Astrocyte (in vitro differentiated cells and primary cell): ENCODE results near the gene EYA2. TPM values are rescaled to one million over a fixed set of nuclear protein-coding genes. Genes with fewer than 3 reads are reported as not detected.

Experiments used
- DNase-seq: peaks from one replicate; pipeline ENCODE4 v3.0.0-alpha.2; 2010; ENCODE audit warnings: low read depth
- FAIRE-seq: peaks from 2 replicates; lab custom pipeline; 2011; peaks lifted over from hg19 to GRCh38; lab: Jason Lieb, UNC
- H2AFZ ChIP-seq: 2 replicates; pipeline ENCODE4 v1.6.0; 2012; ENCODE audit warnings: low read depth, low read length, inconsistent platforms
- H3K27ac ChIP-seq: 2 replicates; pipeline ENCODE4 v1.5.1; 2011; ENCODE audit warnings: low read depth, low read length, inconsistent platforms
- H3K27me3 ChIP-seq: 2 replicates; pipeline ENCODE4 v1.6.0; 2011; ENCODE audit warnings: low read length, inconsistent platforms; ENCODE audit not compliant: insufficient read depth
- H3K36me3 ChIP-seq: 2 replicates; pipeline ENCODE4 v1.5.1; 2011; ENCODE audit warnings: low read length, inconsistent platforms; ENCODE audit not compliant: insufficient read depth
- H3K4me1 ChIP-seq: 2 replicates; pipeline ENCODE4 v1.5.1; 2011; ENCODE audit warnings: low read length, inconsistent platforms; ENCODE audit not compliant: insufficient read depth
- H3K4me2 ChIP-seq: 2 replicates; pipeline ENCODE4 v1.6.0; 2012; ENCODE audit warnings: low read length, inconsistent platforms
- H3K4me3 ChIP-seq: 2 replicates; pipeline ENCODE4 v1.5.1; 2011; ENCODE audit warnings: low read depth, mild to moderate bottlenecking, low read length, inconsistent platforms; ENCODE audit not compliant: insufficient read depth
- H3K79me2 ChIP-seq: 2 replicates; pipeline ENCODE4 v1.6.0; 2012; ENCODE audit warnings: mild to moderate bottlenecking, low read length, inconsistent platforms; ENCODE audit not compliant: insufficient read depth
- H3K9ac ChIP-seq: 2 replicates; pipeline ENCODE4 v1.6.0; 2012; ENCODE audit warnings: mild to moderate bottlenecking, low read length, inconsistent platforms
- H3K9me3 ChIP-seq: 2 replicates; pipeline ENCODE4 v1.5.1; 2012; ENCODE audit warnings: low read depth, mild to moderate bottlenecking, low read length, inconsistent platforms; ENCODE audit not compliant: insufficient read depth
- H4K20me1 ChIP-seq: 2 replicates; pipeline ENCODE4 v1.6.0; 2012; ENCODE audit warnings: low read length, inconsistent platforms; ENCODE audit not compliant: insufficient read depth
- H3K27ac Mint-ChIP-seq: one replicate; pipeline ENCODE4 v1.8.0; 2021; ENCODE audit warnings: mild to moderate bottlenecking, mixed read lengths; ENCODE audit not compliant: unreplicated experiment
- H3K27me3 Mint-ChIP-seq: one replicate; pipeline ENCODE4 v1.8.0; 2021; ENCODE audit warnings: low read depth, mixed read lengths; ENCODE audit not compliant: unreplicated experiment
- H3K36me3 Mint-ChIP-seq: one replicate; pipeline ENCODE4 v1.8.0; 2021; ENCODE audit warnings: low read depth, mixed read lengths; ENCODE audit not compliant: unreplicated experiment
- H3K4me1 Mint-ChIP-seq: one replicate; pipeline ENCODE4 v1.8.0; 2021; ENCODE audit warnings: low read depth, mixed read lengths; ENCODE audit not compliant: unreplicated experiment
- H3K4me3 Mint-ChIP-seq: one replicate; pipeline ENCODE4 v1.8.0; 2021; ENCODE audit warnings: mild to moderate bottlenecking, moderate library complexity, mixed read lengths; ENCODE audit not compliant: unreplicated experiment
- H3K9me3 Mint-ChIP-seq: one replicate; pipeline ENCODE4 v1.8.0; 2021; ENCODE audit warnings: mild to moderate bottlenecking, mixed read lengths; ENCODE audit not compliant: unreplicated experiment
- CTCF ChIP-seq: IDR thresholded peaks from 2 replicates; pipeline ENCODE4 v1.5.1; 2011; ENCODE audit warnings: low read depth, mild to moderate bottlenecking, inconsistent platforms, low read length, moderate library complexity; ENCODE audit not compliant: insufficient read depth
- EZH2 ChIP-seq: IDR thresholded peaks from 2 replicates; pipeline ENCODE4 v1.6.1; 2012; ENCODE audit warnings: mild to moderate bottlenecking, low read length, inconsistent platforms; ENCODE audit not compliant: insufficient read depth
- total RNA-seq: library from RNA; stranded (reverse); gene quantifications from 2 replicates; pipeline ENCODE4 v1.2.1, GENCODE V29; 2021

The EYA2 gene
- total RNA-seq, 1 donor from 2014 or later, result 1.5 TPM

DNA sequence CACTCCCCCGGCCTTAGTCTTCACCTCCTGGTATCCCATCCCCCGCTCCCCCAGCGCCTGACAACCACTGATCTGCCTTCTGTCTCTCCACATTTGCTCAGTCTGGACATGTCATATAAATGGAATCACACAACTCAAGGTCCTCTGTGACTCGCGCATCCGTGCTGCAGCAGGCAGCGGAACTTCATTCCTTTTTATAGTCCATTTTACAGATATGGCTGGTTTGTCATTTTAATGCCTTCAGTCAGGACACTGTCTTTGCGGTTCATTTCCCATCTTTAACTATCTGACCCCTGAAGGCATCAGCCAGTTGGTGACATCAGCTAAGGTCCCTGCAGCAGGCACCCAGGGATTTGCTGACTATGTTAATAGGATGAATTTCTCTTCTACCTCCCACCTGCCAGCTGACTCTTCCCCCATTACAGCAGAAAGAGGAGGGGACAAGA is 336.2 kb downstream of the EYA2 start:
- peaks cover 17% of the 10 kb centered on the region for H3K4me1 ChIP-seq
- no peak for FAIRE-seq
- TF ChIP-seq CTCF (no peak), EZH2 (no peak)
- Mint-ChIP-seq H3K9me3 (no peaks in the 10 kb centered on the region), H3K27me3 (no peaks in the 10 kb centered on the region), H3K4me1 (peaks cover 20% of the 10 kb centered on the region), H3K36me3 (peaks cover 11% of the 10 kb centered on the region), H3K27ac (peak overlapping the region; percentile 81), H3K4me3 (no peak overlapping the region)
- H3K4me2 ChIP-seq, result peak overlapping the region; percentile 40
- DNase-seq, result peak; percentile 37
- peak overlapping the region; percentile 14 for H3K9ac ChIP-seq
- no peak overlapping the region for H3K4me3 ChIP-seq
- no peaks in the 10 kb centered on the region for H3K27me3 ChIP-seq
- no peaks in the 10 kb centered on the region for H3K9me3 ChIP-seq
- peak overlapping the region; percentile 40 for H3K27ac ChIP-seq
- no peak overlapping the region for H2AFZ ChIP-seq
- peaks cover 28% of the 10 kb centered on the region for H3K36me3 ChIP-seq
- H3K79me2 ChIP-seq, result no peaks in the 10 kb centered on the region
- no peaks in the 10 kb centered on the region for H4K20me1 ChIP-seq

- H3K27me3 Mint-ChIP-seq, result no peaks in the 10 kb centered on the region
- Histone ChIP-seq H3K4me1 (peaks cover 17% of the 10 kb centered on the region), H3K9me3 (no peaks in the 10 kb centered on the region), H3K9ac (peak overlapping the region; percentile 14), H3K36me3 (peaks cover 29% of the 10 kb centered on the region), H3K4me3 (no peak overlapping the region), H2AFZ (no peak overlapping the region), H3K27ac (peak overlapping the region; percentile 40), H3K27me3 (no peaks in the 10 kb centered on the region), H3K4me2 (peak overlapping the region; percentile 40), H3K79me2 (no peaks in the 10 kb centered on the region), H4K20me1 (no peaks in the 10 kb centered on the region)
- no peaks in the 10 kb centered on the region for H3K9me3 Mint-ChIP-seq
- H3K4me1 Mint-ChIP-seq, result peaks cover 17% of the 10 kb centered on the region
- H3K36me3 Mint-ChIP-seq, result peaks cover 12% of the 10 kb centered on the region
- peak overlapping the region; percentile 81 for H3K27ac Mint-ChIP-seq
- TF ChIP-seq CTCF (peak; percentile 21), EZH2 (no peak)
- H3K4me3 Mint-ChIP-seq, result peak overlapping the region; percentile 10
- FAIRE-seq, result peak; percentile 47
- peak; percentile 90 for DNase-seq
Observed at GRCh38 chr20:47231382-47232039, 336.9 kb downstream of the EYA2 start.

- Histone ChIP-seq H2AFZ (no peak overlapping the region), H4K20me1 (no peaks in the 10 kb centered on the region), H3K4me2 (no peak overlapping the region), H3K79me2 (no peaks in the 10 kb centered on the region), H3K27me3 (no peaks in the 10 kb centered on the region), H3K9me3 (no peaks in the 10 kb centered on the region), H3K9ac (no peak overlapping the region), H3K27ac (no peak overlapping the region), H3K4me3 (no peak overlapping the region), H3K36me3 (peaks cover 26% of the 10 kb centered on the region), H3K4me1 (peaks cover 17% of the 10 kb centered on the region)
- no peak overlapping the region for H3K27ac Mint-ChIP-seq
- peaks cover 17% of the 10 kb centered on the region for H3K36me3 Mint-ChIP-seq
- no peaks in the 10 kb centered on the region for H3K9me3 Mint-ChIP-seq
- FAIRE-seq, result no peak
- TF ChIP-seq CTCF, result no peak
- TF ChIP-seq EZH2, result no peak
- peaks cover 17% of the 10 kb centered on the region for H3K4me1 Mint-ChIP-seq
- no peaks in the 10 kb centered on the region for H3K27me3 Mint-ChIP-seq
- no peak overlapping the region for H3K4me3 Mint-ChIP-seq
- DNase-seq, result no peak
Observed at GRCh38 chr20:47232518-47232917, 337.9 kb downstream of the EYA2 start.
